NCI-H510A (cell line): ENCODE results near the gene MEG3.

Experiments used
- DNase-seq: peaks from one replicate; lab custom pipeline; 2025; lab: John Stamatoyannopoulos, UW

Gene MEG3

DNA sequence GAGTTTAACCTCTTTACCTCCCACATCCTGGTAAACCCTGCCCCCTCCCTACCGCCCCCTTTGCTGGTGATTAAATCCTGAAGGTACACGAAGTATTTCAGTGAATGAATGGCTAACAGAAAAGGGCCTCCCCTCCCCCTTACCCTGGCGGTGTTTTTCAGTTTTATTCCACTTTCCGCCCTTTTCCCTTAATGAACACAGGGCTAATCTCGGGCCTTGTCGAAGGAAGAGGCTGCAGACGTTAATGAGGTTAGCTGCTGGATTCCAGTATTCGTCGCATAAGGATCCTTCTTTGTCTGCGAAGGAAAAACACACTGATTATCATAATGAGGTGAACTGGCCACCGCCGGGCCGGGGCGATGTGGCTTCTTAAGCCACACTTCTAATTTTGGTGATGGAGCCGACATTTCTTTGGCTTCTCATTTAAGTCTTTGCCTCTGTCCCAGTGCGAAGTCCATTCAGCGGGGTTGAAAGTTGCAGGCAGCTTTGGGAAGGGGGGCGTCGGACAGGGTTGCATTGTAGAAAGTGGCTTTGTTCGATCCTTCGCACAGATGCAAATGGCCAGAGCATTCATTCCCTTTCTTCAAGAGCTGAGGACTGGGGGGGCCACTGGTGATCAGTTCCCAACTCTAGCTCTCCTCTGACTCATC is 6.5 kb downstream of the MEG3 start:
- DNase-seq: no peak

DNA sequence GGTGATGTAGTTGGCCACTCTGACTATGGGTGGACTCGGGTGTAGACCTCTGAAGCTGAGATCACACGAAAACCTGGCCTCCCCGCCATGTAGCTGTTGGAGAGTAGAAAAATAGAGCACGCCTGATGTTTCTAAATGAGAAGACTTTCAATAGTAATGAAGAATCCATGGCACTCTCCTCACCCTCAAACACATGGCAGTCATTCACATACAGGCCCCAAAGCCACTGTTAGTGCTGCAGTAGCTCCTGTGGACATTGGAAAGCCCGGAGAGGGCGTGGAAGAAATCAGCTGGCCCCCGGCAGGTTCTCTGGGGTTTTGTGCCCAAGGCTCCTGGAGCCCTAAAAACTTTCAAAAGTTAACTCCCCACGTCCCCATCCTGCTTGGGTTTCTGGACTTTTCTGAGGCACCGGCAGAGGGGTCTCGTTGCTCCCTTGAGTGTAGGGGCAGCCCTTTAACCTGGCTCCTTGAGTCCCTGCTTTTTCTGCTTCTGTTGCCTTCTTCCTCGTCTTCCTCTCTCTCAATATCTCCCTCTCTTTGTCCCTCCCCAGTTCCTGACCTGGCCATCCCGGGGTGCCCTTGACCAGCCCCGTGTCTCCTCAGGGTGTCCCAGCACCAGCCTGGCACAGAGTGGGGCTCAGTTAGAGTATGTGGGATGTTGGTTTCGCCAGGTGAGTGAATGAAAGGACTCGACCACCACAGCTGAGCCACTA is 8.3 kb downstream of the MEG3 start:
- no peak for DNase-seq

DNA sequence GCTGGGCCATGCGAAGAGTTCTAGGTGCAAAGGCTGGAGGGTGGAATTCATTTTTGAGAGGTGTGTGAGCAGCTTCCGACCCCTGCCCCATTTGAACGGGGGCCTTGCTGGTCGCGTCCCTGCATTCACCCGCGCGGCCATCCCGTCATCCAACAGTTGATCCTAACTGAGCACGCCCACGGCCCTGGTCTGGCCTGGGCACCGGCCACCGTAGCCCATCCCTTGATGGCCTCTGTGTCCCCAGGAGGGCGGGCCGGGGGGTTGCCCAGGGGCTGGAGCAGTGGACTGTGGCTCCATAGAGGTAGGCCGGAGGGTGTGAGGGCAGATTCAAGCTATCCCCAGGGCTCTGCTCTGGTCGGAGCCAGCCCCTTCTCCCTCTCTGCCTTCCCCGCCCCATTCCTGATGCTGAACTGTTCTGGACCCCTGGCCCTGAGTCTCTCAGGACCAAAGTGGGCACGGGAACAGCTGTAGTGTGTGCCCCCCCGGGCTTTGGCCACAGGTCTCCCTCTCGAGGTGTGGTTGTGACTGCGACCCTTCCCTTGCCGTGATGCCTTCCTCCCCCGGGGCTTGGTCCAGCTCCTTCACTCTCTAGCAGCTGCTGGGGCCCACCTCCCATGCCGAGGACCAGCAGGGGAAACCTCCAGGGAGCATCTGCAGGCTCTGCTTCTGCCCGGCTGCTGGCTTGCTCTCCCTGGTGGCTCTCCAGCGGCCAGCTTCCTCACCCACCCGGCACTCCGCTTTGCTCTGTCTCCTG is 9.1 kb downstream of the MEG3 start:
- no peak for DNase-seq

DNA sequence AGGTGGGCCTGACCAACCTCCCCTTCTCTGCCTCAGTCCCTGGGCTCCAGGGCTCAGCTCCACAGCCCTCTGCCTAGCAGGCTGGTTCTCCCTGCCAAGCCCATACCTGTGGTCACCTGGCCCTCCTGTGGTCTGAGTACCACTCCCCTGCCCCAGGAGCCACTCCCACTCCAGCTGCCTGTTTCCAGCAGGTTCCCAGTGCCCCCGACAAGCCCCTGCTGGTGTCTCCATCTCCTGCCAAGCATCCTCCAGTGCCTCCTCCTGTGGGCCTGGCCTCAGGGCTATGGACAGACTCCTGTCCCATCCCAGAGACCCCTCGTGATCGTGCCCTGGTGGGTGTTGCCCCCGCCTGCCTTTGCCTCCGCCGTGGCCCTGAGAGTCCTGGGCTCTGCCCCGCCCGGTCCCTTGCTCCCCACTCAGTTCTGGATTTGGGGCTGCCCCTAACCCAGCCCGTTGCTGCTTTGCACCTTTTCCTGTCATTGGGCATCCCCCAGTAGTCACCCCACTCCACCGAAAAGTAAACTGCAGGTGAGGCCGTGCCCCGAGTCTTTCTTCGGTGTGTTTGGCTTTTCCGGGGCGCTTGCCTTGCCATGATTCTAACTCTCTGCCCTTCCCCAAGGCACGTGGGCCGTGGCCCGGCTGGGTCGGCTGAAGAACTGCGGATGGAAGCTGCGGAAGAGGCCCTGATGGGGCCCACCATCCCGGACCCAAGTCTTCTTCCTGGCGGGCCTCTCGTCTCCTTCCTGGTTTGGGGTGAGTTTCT is 9.8 kb downstream of the MEG3 start:
- no peak for DNase-seq

DNA sequence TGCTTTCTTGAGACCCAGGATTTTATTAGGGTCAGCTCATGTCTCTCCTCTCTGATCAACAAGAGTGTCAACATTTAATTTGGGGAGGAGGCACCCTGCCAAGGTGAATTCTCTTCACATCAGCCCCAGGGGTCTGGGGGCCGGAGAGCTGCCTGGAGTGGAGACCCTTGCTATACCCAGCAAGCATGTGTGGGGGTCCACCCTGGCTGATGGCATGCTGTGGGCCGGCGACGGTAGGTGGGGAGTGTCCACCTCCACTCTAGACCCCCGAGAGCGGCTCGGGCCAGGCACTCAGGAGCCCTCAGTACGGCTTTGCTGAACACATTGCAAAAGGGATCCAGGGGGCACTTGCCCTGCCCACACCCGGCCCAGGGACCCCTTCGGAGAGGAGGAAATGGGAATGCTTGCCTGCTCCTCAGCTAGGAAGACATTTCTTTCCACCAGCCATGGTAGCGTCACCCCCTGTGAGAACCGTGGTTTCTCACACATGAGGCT is 10.4 kb downstream of the MEG3 start:
- no peak for DNase-seq

DNA sequence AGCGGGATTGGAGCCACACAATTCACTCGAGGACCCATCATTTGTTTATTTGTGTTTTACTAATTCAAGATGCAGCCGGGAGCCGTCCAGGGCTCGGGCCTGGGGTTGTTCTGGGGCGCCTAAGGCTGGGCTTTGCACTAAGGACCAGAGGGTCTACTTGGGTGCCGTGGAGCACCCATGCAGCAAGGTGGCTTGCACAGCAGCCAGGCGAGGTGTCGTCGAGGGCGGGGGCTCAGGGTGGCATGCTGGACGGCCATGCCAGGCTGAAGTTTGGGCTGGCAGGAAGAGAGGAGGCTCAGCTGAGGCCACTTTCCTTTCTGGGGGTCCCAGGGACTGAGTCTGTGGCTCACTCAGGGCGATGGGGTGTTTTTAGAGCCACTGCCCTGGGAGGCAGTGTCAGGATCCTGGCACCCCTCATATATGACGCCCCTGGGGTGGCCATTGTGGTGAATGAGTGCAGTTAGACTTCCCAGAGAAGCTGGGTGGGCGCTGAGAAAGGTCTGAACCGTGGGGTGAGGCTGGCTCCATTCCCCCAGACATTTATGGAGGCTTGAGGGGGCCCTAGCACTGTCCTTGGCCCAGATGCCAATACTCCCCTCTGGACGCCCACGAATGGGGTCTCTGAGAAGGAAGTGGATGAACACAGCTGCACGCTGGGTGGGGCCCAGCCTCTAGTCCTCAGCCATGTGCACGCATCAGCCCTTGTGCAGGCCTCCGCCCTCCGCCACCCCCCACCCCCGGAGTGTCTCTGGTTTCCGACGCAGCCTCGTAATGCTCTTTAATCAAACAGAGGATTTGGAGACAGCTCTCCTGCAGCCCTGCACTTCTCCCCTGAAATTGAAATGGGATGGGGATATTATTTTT is 11.3 kb downstream of the MEG3 start:
- no peak for DNase-seq

DNA sequence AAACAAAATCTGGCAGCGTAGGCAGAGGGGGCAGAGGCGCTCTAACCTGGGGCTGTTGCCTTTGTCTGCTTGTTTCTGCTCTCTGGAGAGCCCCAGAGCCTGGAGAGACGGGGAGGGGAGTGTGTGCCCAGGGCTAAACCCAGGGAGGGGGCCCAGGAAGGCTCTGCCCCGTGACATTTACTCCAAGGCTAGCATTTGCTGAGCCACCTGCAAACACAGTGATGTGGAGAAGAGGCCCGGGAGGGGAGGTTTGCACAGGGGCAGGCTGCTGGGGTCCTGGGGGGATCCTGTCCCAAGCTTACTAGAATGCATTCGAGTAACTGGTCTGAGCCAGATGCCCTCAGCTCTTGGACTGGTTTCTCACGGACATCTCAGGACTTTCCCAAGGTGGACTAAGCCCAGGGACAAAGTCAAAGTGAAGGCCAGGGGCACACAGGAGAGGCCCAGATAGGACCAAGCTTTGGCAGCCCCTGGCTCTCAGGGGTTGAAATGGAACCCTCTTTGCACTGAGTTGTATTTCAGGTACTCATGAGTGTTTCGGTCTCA is 12.0 kb downstream of the MEG3 start:
- no peak for DNase-seq

DNA sequence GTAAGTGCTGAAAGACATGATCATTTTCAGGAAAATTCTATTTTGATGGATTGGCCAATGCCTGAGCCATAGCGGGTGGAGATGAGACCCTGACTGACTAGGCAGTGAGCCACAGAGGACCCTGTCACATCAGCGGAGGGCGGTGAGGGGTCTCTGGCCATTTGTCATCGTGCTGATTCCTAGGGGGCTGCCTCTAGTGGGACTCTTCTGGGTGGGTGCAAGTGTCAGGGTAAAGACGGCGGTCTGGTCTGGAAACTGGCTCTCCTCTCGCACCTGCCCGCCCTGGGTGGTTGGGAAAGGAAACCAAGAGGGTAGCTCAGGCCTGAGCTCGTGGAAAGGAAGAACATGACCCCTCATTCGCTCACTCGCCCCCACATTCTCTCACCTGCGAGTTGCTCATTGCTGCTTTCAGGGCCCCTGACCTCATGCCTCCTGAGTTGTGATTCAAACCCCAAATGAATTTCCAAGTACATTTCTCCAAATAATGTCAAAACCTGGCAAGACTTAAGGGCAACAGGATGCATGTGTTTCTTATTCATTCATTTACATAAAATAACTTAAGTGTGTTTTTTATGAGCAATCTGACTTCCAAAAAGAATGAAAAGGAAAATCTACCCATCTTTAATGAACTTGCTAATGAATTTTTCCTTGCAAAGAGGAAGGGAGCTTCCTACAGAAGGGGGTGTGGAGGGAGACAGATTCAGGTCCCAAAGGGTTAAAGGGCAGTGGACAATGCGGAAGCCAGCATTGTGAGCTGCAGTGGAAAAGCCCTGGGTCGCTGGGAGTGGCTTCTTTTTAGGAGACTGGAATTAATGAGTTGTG is 12.8 kb downstream of the MEG3 start:
- DNase-seq: no peak

DNA sequence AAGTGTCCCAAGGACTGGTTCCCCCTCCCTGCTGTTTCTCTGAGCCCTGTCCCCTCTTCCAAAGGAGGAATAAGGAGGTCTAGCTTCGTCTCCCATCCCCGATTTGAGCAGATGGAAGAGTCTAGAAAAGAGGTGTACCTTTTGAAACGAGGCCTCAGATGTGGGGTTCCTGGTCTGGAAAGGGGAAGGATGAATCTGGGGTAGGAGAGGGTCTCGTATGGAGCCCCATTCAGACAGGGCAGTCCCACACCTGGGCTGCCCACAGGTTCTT is 13.3 kb downstream of the MEG3 start:
- DNase-seq: no peak

DNA sequence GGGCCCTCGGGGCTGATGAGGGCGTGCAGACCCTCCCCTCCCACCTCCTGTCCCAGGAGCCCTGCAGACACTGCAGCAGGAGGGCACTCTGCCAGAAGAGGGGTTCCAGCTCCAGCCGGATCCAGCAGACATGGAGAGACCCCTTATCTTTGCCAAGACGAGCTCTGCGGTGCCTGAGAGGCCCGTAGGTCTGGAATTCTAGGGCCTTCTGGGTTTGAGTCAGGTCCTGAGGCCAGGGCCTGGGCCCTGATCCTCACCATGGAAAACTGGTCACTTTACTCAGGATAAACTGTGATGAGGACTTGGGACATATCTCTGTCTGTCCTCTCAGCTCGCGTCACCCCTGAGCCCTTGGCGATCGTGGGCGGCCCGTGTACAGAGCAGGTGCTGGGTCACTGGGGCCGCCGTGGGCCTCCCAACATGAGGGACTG is 13.8 kb downstream of the MEG3 start:
- no peak for DNase-seq

DNA sequence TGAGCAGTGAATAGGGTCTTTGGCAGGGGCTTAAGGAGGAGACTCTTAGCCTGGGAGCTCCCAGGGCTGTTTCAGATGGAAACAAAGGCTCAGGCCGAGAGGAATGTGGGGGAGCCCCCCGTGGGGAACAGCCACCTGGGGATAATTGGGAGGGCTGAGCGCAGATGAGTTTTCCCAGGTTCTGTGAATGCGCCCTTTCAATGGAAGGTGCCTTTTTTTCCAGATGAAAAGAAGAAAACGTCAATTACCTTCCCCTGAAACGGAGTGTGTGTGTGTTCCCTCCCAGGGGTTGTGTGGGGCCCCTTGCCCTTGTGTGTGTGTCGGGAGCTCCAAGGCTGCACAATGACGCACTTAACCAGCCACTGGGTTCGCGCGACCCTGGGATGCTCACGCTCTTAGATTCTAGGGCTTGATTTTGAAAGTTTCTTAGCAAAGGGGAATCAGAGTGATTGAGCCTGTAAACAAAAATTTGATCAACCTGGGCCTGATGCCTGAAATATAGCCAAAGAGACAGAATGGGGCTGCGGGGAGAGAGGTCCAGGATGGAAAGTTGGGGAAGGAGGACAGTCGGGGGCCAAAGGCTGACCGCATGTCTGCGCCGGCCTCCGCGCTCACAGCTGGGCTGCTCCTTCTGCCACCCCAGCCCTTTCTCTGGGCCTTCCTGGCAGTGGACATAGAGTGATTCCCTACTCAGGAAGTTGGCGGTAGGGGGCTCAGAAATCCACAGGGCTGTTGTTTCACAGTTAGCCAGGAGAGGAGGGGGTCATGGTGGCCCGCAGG is 14.6 kb downstream of the MEG3 start:
- DNase-seq: no peak

DNA sequence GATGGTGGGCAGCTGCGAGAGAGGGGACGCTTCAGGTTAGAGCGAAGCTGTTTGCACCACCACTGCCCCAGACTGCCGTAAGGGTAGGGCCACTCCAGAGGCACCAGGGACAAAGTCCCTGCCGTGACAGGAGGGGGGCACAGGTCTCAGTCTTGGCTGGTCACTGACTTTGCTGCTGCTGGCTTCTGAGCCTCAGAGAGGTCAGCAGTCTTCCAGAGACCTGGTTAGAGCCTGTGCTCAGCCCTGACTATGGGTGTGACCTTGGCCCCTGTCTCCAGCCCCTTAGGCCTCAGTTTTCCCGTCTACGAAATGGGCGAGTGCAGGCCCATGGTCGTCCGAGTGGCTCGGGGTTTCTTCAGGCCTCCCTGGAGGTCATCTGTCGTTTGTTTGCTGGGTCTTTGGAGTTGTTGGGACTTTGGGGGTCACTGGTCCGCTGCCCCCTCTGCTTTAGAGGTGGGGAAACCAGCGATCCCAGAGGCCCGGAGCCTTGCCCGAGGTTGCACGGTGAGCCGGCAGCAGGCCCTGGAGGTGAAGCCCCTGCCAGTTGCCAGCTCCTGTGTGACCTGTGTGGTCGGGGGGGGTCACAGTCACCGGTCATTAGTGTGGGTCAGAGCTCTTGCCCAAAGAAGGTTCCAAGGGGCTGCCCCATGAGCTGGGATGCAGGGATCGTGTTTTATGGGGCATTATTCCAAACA is 15.3 kb downstream of the MEG3 start:
- DNase-seq: no peak

DNA sequence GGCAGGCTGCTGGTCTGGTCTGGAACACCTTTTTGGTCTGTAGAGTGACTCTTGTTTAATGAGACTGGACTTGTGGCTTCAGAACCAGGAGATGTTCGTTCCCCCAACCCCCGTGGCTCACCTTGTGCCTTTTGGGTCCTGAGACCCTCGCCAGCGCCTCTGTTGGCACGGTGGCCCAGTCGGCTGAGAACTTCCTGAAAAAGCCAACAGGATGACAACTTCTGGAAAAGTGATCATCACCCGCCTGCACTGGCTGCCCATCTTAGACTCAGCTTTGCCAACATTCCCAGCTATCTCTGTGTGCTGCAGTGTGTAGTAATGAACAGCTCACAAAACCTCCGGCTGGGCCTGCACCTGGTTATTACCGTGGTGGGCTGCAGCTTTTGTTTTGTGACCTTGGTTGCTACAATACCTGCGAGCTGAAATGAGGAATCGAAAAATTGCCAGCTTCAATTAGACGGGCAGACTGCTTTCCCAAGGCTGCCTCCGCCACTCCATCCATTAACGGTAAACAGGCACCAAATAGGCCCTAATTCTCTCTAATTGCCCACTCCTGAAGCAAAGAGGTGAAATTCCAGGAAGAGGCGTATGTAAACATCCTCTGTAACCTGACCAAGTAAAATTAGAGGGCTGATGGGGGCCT is 16.0 kb downstream of the MEG3 start:
- DNase-seq: no peak

DNA sequence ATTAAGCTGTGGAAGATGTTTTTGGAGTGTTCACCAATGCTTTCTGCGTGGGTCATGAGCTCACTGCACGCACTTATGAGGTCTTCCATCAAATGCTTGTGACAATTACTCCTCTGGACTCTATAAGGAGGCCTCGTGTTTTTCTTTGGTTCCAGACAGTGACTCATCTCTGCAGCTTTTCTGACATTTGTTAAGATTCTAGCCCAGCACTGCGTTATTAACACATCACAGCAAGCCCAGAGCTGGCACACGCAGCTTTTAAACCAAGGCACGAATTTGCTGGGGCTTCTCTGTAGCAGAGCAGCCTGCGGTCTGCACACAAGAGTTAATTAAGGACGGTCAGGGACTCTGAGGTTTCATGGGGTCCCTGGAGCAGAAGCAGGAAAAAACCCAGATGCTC is 16.9 kb downstream of the MEG3 start:
- DNase-seq: no peak

DNA sequence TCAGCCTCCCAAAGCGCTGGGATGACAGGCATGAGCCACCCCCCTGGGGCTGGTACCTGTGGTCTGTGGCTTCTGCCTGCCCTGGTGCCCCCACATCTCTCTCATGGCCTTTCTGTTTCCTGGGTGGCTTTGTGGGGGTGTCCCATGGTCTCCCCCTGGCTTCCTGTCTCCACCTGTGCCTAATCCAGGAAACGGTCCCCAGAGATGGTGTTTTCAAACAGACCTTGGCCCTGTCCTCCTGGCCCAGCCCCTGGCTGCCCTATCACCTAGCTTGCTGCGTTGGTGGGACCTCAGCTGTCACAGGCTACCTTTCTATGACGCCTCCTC is 18.1 kb downstream of the MEG3 start:
- no peak for DNase-seq

DNA sequence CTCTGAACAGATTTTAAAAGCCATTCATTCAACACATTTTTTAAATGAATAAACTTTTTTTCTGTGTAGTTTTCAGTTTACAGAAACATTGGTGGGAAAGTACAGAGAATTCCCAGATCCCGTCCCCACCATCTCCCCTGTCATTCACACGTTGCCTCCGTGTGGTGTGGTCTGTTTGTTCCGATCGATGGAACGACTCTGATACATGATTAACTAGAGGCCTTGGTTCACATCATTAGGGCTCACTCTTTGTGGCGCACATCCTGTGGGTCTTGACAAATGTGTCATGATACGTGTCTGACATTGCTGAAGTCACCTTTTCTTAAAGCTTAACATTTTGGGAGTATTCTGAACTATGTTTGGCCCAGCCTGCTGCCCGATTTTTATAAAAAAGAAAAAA is 18.5 kb downstream of the MEG3 start:
- DNase-seq: no peak

DNA sequence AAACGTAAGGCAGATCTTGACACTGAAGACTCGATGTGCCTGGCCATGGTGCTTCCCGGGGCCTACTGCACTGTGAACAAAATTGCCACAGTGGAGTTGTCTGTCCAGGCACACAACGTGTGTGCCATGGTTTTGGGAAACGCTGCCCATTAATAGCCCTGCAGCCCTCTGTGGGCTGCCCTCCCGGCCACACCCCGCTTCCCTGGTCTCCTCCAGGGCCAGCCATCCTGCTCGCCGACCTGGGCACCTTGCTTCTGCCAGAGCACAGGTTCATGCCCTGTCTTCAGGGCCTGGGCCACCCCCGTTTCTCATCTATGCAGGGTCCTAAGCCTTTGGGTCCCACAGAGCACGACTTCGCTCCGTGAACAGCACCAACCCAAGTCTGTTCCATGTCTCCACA is 18.9 kb downstream of the MEG3 start:
- DNase-seq: no peak

DNA sequence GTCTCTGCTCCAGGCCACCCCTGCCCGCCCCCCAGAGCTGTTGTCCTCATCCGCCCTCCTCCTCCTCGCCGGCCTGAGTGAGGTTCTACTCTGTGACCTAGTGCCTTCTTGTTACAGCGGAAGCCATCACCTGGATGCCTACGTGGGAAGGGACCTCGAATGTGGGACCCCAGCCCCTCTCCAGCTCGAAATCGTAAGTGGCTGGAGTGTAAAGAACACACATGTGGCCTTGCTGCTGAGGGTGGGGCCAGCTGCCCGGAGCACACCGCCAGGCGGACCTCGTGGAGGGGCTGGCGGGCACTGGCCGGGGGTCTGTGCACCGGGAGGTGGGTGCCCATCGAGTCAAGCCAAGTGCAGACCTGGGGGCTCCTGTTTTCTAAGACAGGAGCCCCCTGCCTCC is 19.4 kb downstream of the MEG3 start:
- DNase-seq: no peak
